GM10847 (cell line): Measurements from ENCODE around the gene ZNF414.

Source experiments
- POLR2A ChIP-seq: IDR thresholded peaks from 2 replicates; pipeline ENCODE4 v1.6.1; 2011; ENCODE audit not compliant: insufficient read length; ENCODE audit errors: extremely low read depth

ZNF414 gene

GRCh38 chr19:8526345-8527091, 12.6 kb upstream of the ZNF414 start:
- TF ChIP-seq POLR2A, result no peak

GRCh38 chr19:8525401-8525684, 11.4 kb upstream of the ZNF414 start:
- no peak for TF ChIP-seq POLR2A

GRCh38 chr19:8519388-8519787, 5.4 kb upstream of the ZNF414 start:
- TF ChIP-seq POLR2A, result no peak

- no peak for TF ChIP-seq POLR2A
These were observed 4.6 kb upstream of the ZNF414 start for GRCh38 chr19:8518536-8518935.

- no peak for TF ChIP-seq POLR2A
These were observed 3.8 kb upstream of the ZNF414 start for GRCh38 chr19:8517551-8518442.

GRCh38 chr19:8515317-8515716, 1.4 kb upstream of the ZNF414 start:
- TF ChIP-seq POLR2A, result no peak

- no peak for TF ChIP-seq POLR2A
These were observed 806 bp downstream of the ZNF414 start for GRCh38 chr19:8513036-8513686.

- TF ChIP-seq POLR2A, result no peak
These were observed 1.6 kb downstream of the ZNF414 start for GRCh38 chr19:8512115-8512967.

- no peak for TF ChIP-seq POLR2A
These were observed 2.3 kb downstream of the ZNF414 start for GRCh38 chr19:8511573-8512101.

GRCh38 chr19:8510589-8511115, 3.3 kb downstream of the ZNF414 start:
- TF ChIP-seq POLR2A, result no peak

GRCh38 chr19:8506402-8506957, 7.5 kb downstream of the ZNF414 start:
- no peak for TF ChIP-seq POLR2A

- no peak for TF ChIP-seq POLR2A
These were observed 8.1 kb downstream of the ZNF414 start for GRCh38 chr19:8505680-8506401.

- TF ChIP-seq POLR2A, result no peak
These were observed 9.0 kb downstream of the ZNF414 start for GRCh38 chr19:8504919-8505318.

- TF ChIP-seq POLR2A, result no peak
These were observed 9.8 kb downstream of the ZNF414 start for GRCh38 chr19:8504171-8504570.
